HG03108 (cell line): ENCODE measurements around the gene BTBD16.

Experiments used
- ATAC-seq: cut with Tn5 transposase; IDR thresholded peaks from one replicate; pipeline ENCODE4 v1.9.1; 2021; ENCODE audit warnings: moderate library complexity; ENCODE audit not compliant: unreplicated experiment

Gene BTBD16

GRCh38 chr10:122246830-122247520, 24.1 kb upstream of the BTBD16 start:
- ATAC-seq, result no peak

DNA sequence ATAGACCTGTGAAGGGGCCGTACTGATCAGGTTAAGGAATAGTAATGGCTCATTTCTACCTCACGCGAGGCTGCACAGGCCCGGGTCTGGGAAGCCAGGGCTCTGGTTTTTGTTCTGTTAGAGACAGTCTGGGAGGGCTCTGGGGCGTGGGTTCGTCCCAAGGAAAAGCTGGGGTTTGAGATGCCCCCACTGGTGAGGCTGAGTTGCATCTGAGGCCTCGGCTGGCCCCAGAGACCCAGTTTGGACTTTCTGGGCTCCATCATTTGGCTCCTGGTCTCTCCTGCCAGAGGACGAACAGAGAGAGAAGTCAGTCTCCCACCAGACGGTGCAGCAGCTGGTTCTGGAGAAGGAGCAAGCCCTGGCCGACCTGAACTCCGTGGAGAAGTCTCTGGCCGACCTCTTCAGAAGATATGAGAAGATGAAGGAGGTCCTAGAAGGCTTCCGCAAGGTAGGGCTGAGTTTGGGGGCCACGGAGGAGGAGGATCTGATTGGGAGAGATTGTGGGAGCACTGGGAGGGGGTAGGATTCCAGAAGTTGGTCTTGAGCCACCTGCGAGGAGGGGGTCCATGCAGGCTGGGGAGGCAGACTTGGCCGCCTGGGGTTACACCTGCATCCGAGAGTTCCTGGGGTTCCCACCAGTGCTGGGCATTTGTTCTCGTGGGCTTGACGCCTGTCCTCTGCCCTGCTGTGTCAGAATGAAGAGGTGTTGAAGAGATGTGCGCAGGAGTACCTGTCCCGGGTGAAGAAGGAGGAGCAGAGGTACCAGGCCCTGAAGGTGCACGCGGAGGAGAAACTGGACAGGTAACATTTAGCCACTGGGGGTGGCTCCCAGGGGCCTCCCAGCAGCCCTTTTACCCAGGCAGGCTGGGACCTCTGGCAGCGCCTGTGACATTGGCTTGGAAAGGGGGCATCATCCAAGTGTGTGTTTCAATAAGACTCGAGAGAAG, 22.5 kb upstream of the BTBD16 start:
- no peak for ATAC-seq

- no peak for ATAC-seq
Measured at GRCh38 chr10:122249303-122249850, 21.7 kb upstream of the BTBD16 start.

DNA sequence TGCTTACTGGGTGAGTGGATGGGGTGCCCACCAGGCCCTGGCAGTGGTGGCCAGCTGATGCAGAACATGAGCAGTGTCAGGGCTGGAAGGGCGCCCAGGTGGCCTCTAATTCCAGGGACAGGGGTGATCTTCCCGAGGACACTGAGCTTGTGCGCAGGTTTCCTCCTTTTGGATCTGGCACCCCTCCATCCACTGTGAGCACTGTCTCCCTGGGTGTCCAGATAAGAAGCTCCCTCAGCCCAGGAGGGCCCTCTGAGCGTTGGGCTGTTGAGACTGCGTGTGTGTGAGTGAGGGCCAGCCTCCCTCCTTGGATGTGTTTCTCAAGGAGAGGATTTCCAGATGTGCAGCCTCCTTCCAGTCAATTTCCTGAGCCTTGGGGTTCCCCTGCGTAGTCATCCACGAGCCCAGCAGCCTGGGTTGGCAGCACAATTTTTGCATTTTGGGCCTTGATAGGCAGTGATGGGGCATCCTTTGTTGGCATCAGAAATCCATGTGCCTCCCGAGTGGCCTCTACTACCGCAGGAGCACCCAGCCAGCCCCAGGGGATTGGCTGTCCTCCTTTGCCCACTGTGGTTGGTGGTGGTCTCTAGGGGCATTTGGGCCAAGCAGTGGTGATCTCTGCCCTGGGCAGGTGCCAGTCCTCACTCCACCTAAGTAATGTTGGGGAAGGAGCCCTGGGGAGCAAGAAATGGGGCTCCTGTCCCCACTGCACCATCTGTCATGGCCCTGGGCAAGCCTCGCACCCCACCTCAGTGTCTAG, 20.9 kb upstream of the BTBD16 start:
- ATAC-seq, result no peak

DNA sequence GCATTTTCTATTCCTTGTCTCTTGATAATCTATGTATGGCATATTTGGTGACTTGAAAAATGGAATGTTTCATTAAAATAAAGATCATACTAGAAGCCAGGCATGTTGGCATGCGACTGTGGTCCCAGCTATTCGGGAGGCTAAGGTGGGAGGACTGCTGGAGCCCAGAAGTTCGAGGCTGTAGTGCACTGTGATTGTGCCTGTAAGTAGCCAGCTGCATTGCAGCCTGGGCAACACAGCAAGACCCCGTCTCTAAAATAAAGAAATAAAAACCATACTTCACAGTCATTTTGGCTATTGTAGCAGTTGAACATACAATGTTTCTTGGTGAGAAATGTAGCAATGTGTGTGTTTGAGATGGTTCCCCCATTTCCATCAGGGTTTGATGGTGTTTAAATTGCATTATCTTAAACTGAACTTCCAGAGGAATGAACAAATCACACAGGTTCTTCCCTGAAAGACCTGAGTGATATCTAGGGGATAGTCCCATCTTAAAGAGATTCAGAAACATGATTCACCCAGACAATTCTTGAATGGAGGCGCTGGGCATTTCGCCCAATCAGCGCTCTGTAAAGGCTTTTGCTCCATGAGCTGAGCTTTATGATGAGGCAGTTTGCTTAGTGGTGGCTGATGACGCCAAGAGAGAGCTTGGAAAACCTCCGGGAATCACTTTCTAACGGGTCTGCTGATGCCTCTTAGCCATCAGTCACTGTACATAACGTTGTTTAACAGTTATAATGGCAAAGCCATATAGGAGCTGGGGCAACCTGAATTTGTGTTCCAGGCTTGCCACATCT, 19.4 kb upstream of the BTBD16 start:
- ATAC-seq, result no peak

DNA sequence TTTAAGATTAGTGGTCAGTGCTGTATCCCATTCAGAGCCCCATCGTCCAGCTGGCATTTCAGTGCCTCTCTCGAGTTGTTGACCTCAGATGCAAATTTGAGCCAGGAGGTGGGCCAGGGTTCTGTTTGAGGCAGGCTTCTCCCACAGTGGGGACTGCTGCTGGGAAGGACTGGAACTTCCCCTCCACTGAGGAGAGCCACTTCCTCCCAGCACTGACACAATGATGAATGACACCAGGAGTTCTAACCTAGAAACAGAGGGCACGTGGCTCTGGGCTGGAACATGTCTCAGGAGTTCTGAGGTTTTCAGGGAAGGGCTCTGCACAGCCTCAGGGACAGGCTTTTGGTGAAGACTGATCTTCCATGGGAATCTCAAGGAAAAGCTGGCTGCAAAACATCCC, 18.3 kb upstream of the BTBD16 start:
- no peak for ATAC-seq

DNA sequence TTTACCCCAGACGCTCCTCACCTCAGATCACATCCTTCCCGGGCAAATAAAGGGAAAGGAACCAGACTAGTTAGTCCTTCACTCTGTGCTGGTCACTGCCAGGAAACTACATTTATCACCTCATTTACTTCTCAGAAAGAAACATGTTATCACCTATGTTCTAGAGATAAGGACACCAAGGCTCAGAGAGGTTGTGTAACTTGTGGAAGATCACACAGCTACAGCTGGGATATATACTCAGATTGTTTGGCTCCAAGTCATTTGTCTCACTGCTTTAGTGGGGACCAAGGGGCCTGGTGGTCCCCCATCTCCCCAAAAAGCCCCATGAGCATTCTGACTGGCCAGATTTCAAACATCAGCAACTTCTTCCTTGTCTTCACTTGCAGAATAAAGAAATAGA, 17.5 kb upstream of the BTBD16 start:
- no peak for ATAC-seq

- no peak for ATAC-seq
Measured at GRCh38 chr10:122254831-122255230, 16.3 kb upstream of the BTBD16 start.

DNA sequence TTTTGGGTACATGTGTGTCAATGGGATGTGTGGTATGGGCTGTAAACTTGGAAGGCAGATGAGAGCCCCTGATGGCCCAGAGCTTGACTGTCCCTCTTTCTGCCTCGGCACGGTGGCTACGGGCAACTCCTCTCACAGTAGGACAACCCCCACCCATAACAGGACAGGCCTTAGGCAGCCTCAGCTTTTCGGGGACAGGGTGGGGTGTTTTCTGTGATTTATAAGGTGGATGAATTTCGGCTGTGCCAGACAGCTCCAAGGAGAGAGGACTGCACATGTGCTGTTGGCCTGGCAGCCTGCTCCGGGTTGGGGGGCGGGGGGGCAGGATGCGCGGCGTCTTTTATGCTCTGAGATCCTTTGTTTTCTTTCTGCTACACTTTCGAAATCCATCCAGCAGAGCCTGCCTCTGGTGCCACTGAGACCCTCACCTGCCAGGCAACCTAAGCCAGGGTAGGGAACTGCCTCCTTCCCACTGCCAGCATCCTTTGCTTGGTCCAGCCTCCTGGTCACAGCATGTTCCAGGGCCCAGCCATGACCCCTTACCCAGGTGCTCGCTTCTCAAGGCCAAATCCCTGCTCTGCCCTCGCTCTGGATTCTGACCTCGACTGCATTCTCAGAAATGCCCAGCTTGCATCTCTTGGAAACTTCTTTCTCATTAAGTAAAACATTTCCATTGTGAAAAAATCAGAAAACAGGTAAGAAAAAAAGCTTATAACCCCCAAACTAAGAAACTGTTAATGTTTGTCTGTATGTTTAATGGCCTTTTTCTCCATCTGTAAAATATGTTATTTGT, 15.4 kb upstream of the BTBD16 start:
- no peak for ATAC-seq

GRCh38 chr10:122257041-122257440, 14.1 kb upstream of the BTBD16 start:
- ATAC-seq, result no peak

GRCh38 chr10:122258136-122259074, 12.7 kb upstream of the BTBD16 start:
- no peak for ATAC-seq

DNA sequence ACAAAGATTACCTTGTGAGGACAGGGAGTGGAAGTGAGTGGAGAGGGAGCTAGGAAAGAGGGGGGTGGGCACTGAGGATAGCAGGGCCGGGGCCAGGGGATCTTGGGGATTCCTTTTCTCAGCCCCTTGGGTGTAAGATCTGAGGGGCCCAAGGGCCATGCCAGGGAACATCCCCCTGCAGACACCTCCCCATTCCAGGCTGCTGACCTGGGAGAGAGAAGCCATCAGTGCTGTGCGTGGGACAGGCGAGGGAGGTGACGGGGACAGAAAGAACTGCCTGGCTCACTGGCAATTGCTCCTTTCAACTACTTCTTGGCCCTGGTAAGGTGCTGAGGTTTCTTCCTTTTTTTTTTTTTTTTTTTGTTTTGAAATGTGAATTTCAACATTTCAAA, 12.0 kb upstream of the BTBD16 start:
- ATAC-seq, result no peak

GRCh38 chr10:122261584-122261983, 9.5 kb upstream of the BTBD16 start:
- no peak for ATAC-seq

- ATAC-seq, result no peak
Measured at GRCh38 chr10:122263971-122264370, 7.1 kb upstream of the BTBD16 start.

DNA sequence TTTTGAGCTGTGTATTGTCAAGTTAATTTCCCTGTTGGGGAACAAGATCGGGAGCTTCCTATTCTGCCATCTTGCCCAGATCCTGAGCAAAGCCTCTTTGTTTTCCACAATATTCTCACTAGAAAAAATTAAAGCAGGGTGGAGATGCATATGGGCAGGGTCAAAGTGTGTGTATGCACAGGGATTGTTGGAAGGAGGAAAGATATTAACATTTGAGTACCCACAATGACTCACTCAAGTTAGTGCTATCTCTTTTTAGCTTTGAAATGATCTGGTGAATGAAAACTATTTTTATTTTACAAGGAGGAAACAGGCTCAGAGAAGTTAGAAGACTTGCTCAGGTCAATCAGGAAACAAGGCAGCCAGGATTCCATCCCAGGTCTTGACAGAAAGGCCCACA, 6.7 kb upstream of the BTBD16 start:
- no peak for ATAC-seq

DNA sequence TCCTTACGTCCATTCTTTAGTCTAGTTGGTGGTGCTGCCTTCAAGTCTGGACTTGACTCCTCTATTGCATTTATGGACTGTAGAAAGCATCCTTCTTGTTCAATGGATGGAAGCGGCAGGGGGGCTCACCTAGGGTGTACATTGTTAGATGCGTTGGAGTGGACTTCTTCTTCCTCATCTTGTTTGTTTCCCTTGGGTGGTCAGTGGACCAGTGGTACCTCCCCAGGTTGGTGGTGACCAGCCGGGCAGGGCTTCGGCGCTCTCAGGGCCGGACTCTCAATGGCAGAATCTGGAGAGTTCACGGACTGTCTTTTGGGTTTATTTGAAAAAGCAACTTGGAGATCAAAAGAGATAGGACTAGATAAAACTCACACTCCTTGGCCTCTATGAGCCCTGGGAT, 6.2 kb upstream of the BTBD16 start:
- no peak for ATAC-seq

- no peak for ATAC-seq
Measured at GRCh38 chr10:122265896-122266295, 5.2 kb upstream of the BTBD16 start.
